Astrocyte (in vitro differentiated cells and primary cell): ENCODE results near the gene PRORP. TPM values are rescaled to one million over a fixed set of nuclear protein-coding genes. Genes with fewer than 3 reads are reported as not detected.

ENCODE experiments used
- DNase-seq: peaks from one replicate; pipeline ENCODE4 v3.0.0-alpha.2; 2010; ENCODE audit warnings: low read depth
- FAIRE-seq: peaks from 2 replicates; lab custom pipeline; 2011; peaks lifted over from hg19 to GRCh38; lab: Jason Lieb, UNC
- H2AFZ ChIP-seq: 2 replicates; pipeline ENCODE4 v1.6.0; 2012; ENCODE audit warnings: low read depth, low read length, inconsistent platforms
- H3K27ac ChIP-seq: 2 replicates; pipeline ENCODE4 v1.5.1; 2011; ENCODE audit warnings: low read depth, low read length, inconsistent platforms
- H3K27me3 ChIP-seq: 2 replicates; pipeline ENCODE4 v1.6.0; 2011; ENCODE audit warnings: low read length, inconsistent platforms; ENCODE audit not compliant: insufficient read depth
- H3K36me3 ChIP-seq: 2 replicates; pipeline ENCODE4 v1.5.1; 2011; ENCODE audit warnings: low read length, inconsistent platforms; ENCODE audit not compliant: insufficient read depth
- H3K4me1 ChIP-seq: 2 replicates; pipeline ENCODE4 v1.5.1; 2011; ENCODE audit warnings: low read length, inconsistent platforms; ENCODE audit not compliant: insufficient read depth
- H3K4me2 ChIP-seq: 2 replicates; pipeline ENCODE4 v1.6.0; 2012; ENCODE audit warnings: low read length, inconsistent platforms
- H3K4me3 ChIP-seq: 2 replicates; pipeline ENCODE4 v1.5.1; 2011; ENCODE audit warnings: low read depth, mild to moderate bottlenecking, low read length, inconsistent platforms; ENCODE audit not compliant: insufficient read depth
- H3K79me2 ChIP-seq: 2 replicates; pipeline ENCODE4 v1.6.0; 2012; ENCODE audit warnings: mild to moderate bottlenecking, low read length, inconsistent platforms; ENCODE audit not compliant: insufficient read depth
- H3K9ac ChIP-seq: 2 replicates; pipeline ENCODE4 v1.6.0; 2012; ENCODE audit warnings: mild to moderate bottlenecking, low read length, inconsistent platforms
- H3K9me3 ChIP-seq: 2 replicates; pipeline ENCODE4 v1.5.1; 2012; ENCODE audit warnings: low read depth, mild to moderate bottlenecking, low read length, inconsistent platforms; ENCODE audit not compliant: insufficient read depth
- H4K20me1 ChIP-seq: 2 replicates; pipeline ENCODE4 v1.6.0; 2012; ENCODE audit warnings: low read length, inconsistent platforms; ENCODE audit not compliant: insufficient read depth
- H3K27ac Mint-ChIP-seq: one replicate; pipeline ENCODE4 v1.8.0; 2021; ENCODE audit warnings: mild to moderate bottlenecking, mixed read lengths; ENCODE audit not compliant: unreplicated experiment
- H3K27me3 Mint-ChIP-seq: one replicate; pipeline ENCODE4 v1.8.0; 2021; ENCODE audit warnings: low read depth, mixed read lengths; ENCODE audit not compliant: unreplicated experiment
- H3K36me3 Mint-ChIP-seq: one replicate; pipeline ENCODE4 v1.8.0; 2021; ENCODE audit warnings: low read depth, mixed read lengths; ENCODE audit not compliant: unreplicated experiment
- H3K4me1 Mint-ChIP-seq: one replicate; pipeline ENCODE4 v1.8.0; 2021; ENCODE audit warnings: low read depth, mixed read lengths; ENCODE audit not compliant: unreplicated experiment
- H3K4me3 Mint-ChIP-seq: one replicate; pipeline ENCODE4 v1.8.0; 2021; ENCODE audit warnings: mild to moderate bottlenecking, moderate library complexity, mixed read lengths; ENCODE audit not compliant: unreplicated experiment
- H3K9me3 Mint-ChIP-seq: one replicate; pipeline ENCODE4 v1.8.0; 2021; ENCODE audit warnings: mild to moderate bottlenecking, mixed read lengths; ENCODE audit not compliant: unreplicated experiment
- CTCF ChIP-seq: IDR thresholded peaks from 2 replicates; pipeline ENCODE4 v1.5.1; 2011; ENCODE audit warnings: low read depth, mild to moderate bottlenecking, inconsistent platforms, low read length, moderate library complexity; ENCODE audit not compliant: insufficient read depth
- EZH2 ChIP-seq: IDR thresholded peaks from 2 replicates; pipeline ENCODE4 v1.6.1; 2012; ENCODE audit warnings: mild to moderate bottlenecking, low read length, inconsistent platforms; ENCODE audit not compliant: insufficient read depth
- total RNA-seq: library from RNA; stranded (reverse); gene quantifications from 2 replicates; pipeline ENCODE4 v1.2.1, GENCODE V29; 2021

PRORP gene
- total RNA-seq, 1 donor from 2014 or later, result 32.4 TPM

GRCh38 chr14:35154016-35154415 is 31.7 kb downstream of the PRORP start:
- no peak overlapping the region for H3K9ac ChIP-seq
- no peak overlapping the region for H3K4me3 ChIP-seq
- H3K9me3 ChIP-seq, result no peaks in the 10 kb centered on the region
- no peak for TF ChIP-seq CTCF
- H3K79me2 ChIP-seq, result no peaks in the 10 kb centered on the region
- no peaks in the 10 kb centered on the region for H3K27me3 ChIP-seq
- no peaks in the 10 kb centered on the region for H3K27me3 Mint-ChIP-seq
- H3K4me2 ChIP-seq, result no peak overlapping the region
- H3K27ac Mint-ChIP-seq, result no peak overlapping the region
- no peak overlapping the region for H3K4me3 Mint-ChIP-seq
- no peak for DNase-seq
- FAIRE-seq, result no peak
- no peak overlapping the region for H3K27ac ChIP-seq
- no peak overlapping the region for H2AFZ ChIP-seq
- peaks cover 5% of the 10 kb centered on the region for H3K9me3 Mint-ChIP-seq
- peaks cover 23% of the 10 kb centered on the region for H4K20me1 ChIP-seq
- peaks cover 12% of the 10 kb centered on the region for H3K36me3 Mint-ChIP-seq
- H3K4me1 Mint-ChIP-seq, result peaks cover 18% of the 10 kb centered on the region
- H3K36me3 ChIP-seq, result no peaks in the 10 kb centered on the region
- no peaks in the 10 kb centered on the region for H3K4me1 ChIP-seq

- Histone ChIP-seq H3K36me3 (no peaks in the 10 kb centered on the region), H3K9ac (peak overlapping the region; percentile 35), H3K4me3 (no peak overlapping the region), H2AFZ (no peak overlapping the region), H3K79me2 (no peaks in the 10 kb centered on the region), H3K4me2 (peak overlapping the region; percentile 33), H3K27ac (no peak overlapping the region), H4K20me1 (peaks cover 18% of the 10 kb centered on the region), H3K27me3 (no peaks in the 10 kb centered on the region), H3K4me1 (peaks cover 19% of the 10 kb centered on the region), H3K9me3 (no peaks in the 10 kb centered on the region)
- no peak for FAIRE-seq
- Mint-ChIP-seq H3K9me3 (peaks cover 5% of the 10 kb centered on the region), H3K27ac (peak overlapping the region; percentile 34), H3K4me1 (peaks cover 36% of the 10 kb centered on the region), H3K36me3 (peaks cover 5% of the 10 kb centered on the region), H3K27me3 (no peaks in the 10 kb centered on the region), H3K4me3 (no peak overlapping the region)
- DNase-seq, result peak; percentile 42
- TF ChIP-seq CTCF, result no peak
- no peak for TF ChIP-seq EZH2
Measured at GRCh38 chr14:35155962-35156361, 33.6 kb downstream of the PRORP start.

- Mint-ChIP-seq H3K4me3 (no peak overlapping the region), H3K4me1 (peaks cover 36% of the 10 kb centered on the region)
- no peaks in the 10 kb centered on the region for H3K27me3 ChIP-seq
Measured at GRCh38 chr14:35158491-35158890, 36.1 kb downstream of the PRORP start.

More at GRCh38 chr14:35158491-35158890, 36.1 kb downstream of the PRORP start:
- FAIRE-seq, result no peak
- Histone ChIP-seq H3K79me2 (no peaks in the 10 kb centered on the region), H3K9ac (no peak overlapping the region), H4K20me1 (peaks cover 18% of the 10 kb centered on the region), H2AFZ (no peak overlapping the region), H3K4me1 (peaks cover 19% of the 10 kb centered on the region), H3K4me2 (no peak overlapping the region), H3K36me3 (no peaks in the 10 kb centered on the region), H3K9me3 (no peaks in the 10 kb centered on the region), H3K4me3 (no peak overlapping the region), H3K27ac (no peak overlapping the region)
- TF ChIP-seq EZH2 (no peak), CTCF (no peak)
- no peak for DNase-seq
- H3K27ac Mint-ChIP-seq, result peak overlapping the region; percentile 84
- H3K36me3 Mint-ChIP-seq, result peaks cover 2% of the 10 kb centered on the region
- H3K9me3 Mint-ChIP-seq, result peaks cover 2% of the 10 kb centered on the region
- no peaks in the 10 kb centered on the region for H3K27me3 Mint-ChIP-seq
